SK-N-SH (cell line): ENCODE results near the gene CEBPA.

Experiments
- FOXJ3 ChIP-seq: sonication (generic); formaldehyde crosslinking; IDR thresholded peaks from 2 replicates; pipeline ENCODE4 v1.5.1; 2020; ENCODE audit warnings: mild to moderate bottlenecking, missing genetic modification reagents
- POLR2AphosphoS5 ChIP-seq: IDR thresholded peaks from 2 replicates; pipeline ENCODE4 v1.6.1; 2012; ENCODE audit warnings: low read depth, low read length
- RAD21 ChIP-seq: IDR thresholded peaks from 2 replicates; pipeline ENCODE4 v1.6.1; 2012; ENCODE audit warnings: mild to moderate bottlenecking, low read length
- SIN3A ChIP-seq: IDR thresholded peaks from 2 replicates; pipeline ENCODE4 v1.6.1; 2012; ENCODE audit warnings: low read depth, mild to moderate bottlenecking, low read length, moderate library complexity, borderline replicate concordance
- SMC3 ChIP-seq: IDR thresholded peaks from 2 replicates; pipeline ENCODE4 v1.6.1; 2012; ENCODE audit warnings: low read depth, low read length, improper control_type of control experiment
- TAF1 ChIP-seq: IDR thresholded peaks from 2 replicates; pipeline ENCODE4 v1.6.1; 2012; ENCODE audit warnings: low read depth, mild to moderate bottlenecking, low read length, moderate library complexity, borderline replicate concordance
- YY1 ChIP-seq: IDR thresholded peaks from 2 replicates; pipeline ENCODE4 v1.4.0; 2012; ENCODE audit warnings: low read depth, mild to moderate bottlenecking
- TF ChIP-seq, protein P1 (sequence below): fragments of 200-600 bp; sonication (generic); IDR thresholded peaks from 2 replicates; pipeline ENCODE4 v1.6.1; 2017; ENCODE audit warnings: antibody characterized with exemption, mild to moderate bottlenecking, moderate library complexity
- TF ChIP-seq, protein P2 (sequence below): IDR thresholded peaks from 2 replicates; pipeline ENCODE4 v1.4.0; 2012; ENCODE audit warnings: low read depth, borderline replicate concordance
- TF ChIP-seq, protein P3 (sequence below): IDR thresholded peaks from 2 replicates; pipeline ENCODE4 v1.6.1; 2012; ENCODE audit warnings: mild to moderate bottlenecking, low read depth, low read length, moderate library complexity
- TF ChIP-seq, protein P4 (sequence below): fragments of 150-350 bp; IDR thresholded peaks from 2 replicates; pipeline ENCODE4 v1.6.1; 2017; ENCODE audit warnings: antibody characterized with exemption, low read length, low read depth, borderline replicate concordance

DNA sequence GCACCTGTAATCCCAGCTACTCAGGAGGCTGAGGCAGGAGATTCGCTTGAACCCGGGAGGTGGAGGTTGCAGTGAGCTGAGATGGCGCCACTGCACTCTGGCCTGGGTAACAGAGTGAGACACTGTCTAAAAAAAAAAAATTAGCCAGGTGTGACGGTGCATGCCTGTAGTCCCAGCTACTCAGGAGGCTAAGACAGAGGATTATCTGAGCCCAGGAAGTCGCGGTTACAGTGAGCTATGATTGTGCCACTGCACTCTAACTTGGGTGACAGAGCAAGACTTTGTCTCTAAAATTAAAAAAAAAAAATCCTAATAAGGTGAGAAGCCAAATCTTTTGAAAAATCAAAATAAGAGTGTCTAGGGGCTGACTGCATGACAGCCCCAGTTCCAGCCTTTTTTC lies 9.7 kb upstream of the CEBPA start:
- TF ChIP-seq SMC3: no peak
- TF ChIP-seq FOXJ3 (CRISPR knock-in tag): no peak
- TF ChIP-seq, protein P1, sequence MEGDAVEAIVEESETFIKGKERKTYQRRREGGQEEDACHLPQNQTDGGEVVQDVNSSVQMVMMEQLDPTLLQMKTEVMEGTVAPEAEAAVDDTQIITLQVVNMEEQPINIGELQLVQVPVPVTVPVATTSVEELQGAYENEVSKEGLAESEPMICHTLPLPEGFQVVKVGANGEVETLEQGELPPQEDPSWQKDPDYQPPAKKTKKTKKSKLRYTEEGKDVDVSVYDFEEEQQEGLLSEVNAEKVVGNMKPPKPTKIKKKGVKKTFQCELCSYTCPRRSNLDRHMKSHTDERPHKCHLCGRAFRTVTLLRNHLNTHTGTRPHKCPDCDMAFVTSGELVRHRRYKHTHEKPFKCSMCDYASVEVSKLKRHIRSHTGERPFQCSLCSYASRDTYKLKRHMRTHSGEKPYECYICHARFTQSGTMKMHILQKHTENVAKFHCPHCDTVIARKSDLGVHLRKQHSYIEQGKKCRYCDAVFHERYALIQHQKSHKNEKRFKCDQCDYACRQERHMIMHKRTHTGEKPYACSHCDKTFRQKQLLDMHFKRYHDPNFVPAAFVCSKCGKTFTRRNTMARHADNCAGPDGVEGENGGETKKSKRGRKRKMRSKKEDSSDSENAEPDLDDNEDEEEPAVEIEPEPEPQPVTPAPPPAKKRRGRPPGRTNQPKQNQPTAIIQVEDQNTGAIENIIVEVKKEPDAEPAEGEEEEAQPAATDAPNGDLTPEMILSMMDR: no peak
- no peak for TF ChIP-seq RAD21
- TF ChIP-seq, protein P2, sequence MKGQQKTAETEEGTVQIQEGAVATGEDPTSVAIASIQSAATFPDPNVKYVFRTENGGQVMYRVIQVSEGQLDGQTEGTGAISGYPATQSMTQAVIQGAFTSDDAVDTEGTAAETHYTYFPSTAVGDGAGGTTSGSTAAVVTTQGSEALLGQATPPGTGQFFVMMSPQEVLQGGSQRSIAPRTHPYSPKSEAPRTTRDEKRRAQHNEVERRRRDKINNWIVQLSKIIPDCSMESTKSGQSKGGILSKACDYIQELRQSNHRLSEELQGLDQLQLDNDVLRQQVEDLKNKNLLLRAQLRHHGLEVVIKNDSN: no peak
- no peak for TF ChIP-seq TAF1
- no peak for TF ChIP-seq POLR2AphosphoS5
- TF ChIP-seq, protein P3, sequence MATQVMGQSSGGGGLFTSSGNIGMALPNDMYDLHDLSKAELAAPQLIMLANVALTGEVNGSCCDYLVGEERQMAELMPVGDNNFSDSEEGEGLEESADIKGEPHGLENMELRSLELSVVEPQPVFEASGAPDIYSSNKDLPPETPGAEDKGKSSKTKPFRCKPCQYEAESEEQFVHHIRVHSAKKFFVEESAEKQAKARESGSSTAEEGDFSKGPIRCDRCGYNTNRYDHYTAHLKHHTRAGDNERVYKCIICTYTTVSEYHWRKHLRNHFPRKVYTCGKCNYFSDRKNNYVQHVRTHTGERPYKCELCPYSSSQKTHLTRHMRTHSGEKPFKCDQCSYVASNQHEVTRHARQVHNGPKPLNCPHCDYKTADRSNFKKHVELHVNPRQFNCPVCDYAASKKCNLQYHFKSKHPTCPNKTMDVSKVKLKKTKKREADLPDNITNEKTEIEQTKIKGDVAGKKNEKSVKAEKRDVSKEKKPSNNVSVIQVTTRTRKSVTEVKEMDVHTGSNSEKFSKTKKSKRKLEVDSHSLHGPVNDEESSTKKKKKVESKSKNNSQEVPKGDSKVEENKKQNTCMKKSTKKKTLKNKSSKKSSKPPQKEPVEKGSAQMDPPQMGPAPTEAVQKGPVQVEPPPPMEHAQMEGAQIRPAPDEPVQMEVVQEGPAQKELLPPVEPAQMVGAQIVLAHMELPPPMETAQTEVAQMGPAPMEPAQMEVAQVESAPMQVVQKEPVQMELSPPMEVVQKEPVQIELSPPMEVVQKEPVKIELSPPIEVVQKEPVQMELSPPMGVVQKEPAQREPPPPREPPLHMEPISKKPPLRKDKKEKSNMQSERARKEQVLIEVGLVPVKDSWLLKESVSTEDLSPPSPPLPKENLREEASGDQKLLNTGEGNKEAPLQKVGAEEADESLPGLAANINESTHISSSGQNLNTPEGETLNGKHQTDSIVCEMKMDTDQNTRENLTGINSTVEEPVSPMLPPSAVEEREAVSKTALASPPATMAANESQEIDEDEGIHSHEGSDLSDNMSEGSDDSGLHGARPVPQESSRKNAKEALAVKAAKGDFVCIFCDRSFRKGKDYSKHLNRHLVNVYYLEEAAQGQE: no peak
- TF ChIP-seq YY1: no peak
- no peak for TF ChIP-seq SIN3A
- TF ChIP-seq, protein P4, sequence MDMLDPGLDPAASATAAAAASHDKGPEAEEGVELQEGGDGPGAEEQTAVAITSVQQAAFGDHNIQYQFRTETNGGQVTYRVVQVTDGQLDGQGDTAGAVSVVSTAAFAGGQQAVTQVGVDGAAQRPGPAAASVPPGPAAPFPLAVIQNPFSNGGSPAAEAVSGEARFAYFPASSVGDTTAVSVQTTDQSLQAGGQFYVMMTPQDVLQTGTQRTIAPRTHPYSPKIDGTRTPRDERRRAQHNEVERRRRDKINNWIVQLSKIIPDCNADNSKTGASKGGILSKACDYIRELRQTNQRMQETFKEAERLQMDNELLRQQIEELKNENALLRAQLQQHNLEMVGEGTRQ: no peak
